ENCODE measurements around the gene RPS6KA2.
"Not testable (repeated sequence)": the region's sequence is repeated elsewhere in the genome, so short reads cannot be mapped to it uniquely, and the experiment has no call there.

The RPS6KA2 gene

GRCh38 chr6:166540631-166541331, 86.3 kb downstream of the RPS6KA2 start:
- no peak for DNase-seq (ENCODE audit: low read depth, low spot score)
- H3K27ac ChIP-seq = no peak overlapping the region

GRCh38 chr6:166539543-166539942, 87.5 kb downstream of the RPS6KA2 start:
- DNase-seq (ENCODE audit: low read depth, low spot score) = no peak
- no peak overlapping the region for H3K27ac ChIP-seq

GRCh38 chr6:166539011-166539385, 88.1 kb downstream of the RPS6KA2 start:
- not testable (repeated sequence) for DNase-seq (ENCODE audit: low read depth, low spot score); H3K27ac ChIP-seq

GRCh38 chr6:166538297-166539010, 88.6 kb downstream of the RPS6KA2 start:
- H3K27ac ChIP-seq = no peak overlapping the region
- no peak for DNase-seq (ENCODE audit: low read depth, low spot score)

GRCh38 chr6:166534658-166535406, 92.2 kb downstream of the RPS6KA2 start:
- H3K27ac ChIP-seq = no peak overlapping the region
- no peak for DNase-seq (ENCODE audit: low read depth, low spot score)

- DNase-seq (ENCODE audit: low read depth, low spot score) = no peak
- H3K27ac ChIP-seq = no peak overlapping the region
These were observed 93.7 kb downstream of the RPS6KA2 start for GRCh38 chr6:166533205-166533824.

- DNase-seq (ENCODE audit: low read depth, low spot score) = no peak
- no peak overlapping the region for H3K27ac ChIP-seq
These were observed 94.7 kb downstream of the RPS6KA2 start for GRCh38 chr6:166532302-166532701.

- DNase-seq (ENCODE audit: low read depth, low spot score) = no peak
- H3K27ac ChIP-seq = no peak overlapping the region
These were observed 96.6 kb downstream of the RPS6KA2 start for GRCh38 chr6:166530211-166531095.

- H3K27ac ChIP-seq = no peak overlapping the region
- no peak for DNase-seq (ENCODE audit: low read depth, low spot score)
These were observed 97.5 kb downstream of the RPS6KA2 start for GRCh38 chr6:166529586-166529985.

GRCh38 chr6:166529058-166529457, 98.0 kb downstream of the RPS6KA2 start:
- DNase-seq (ENCODE audit: low read depth, low spot score); H3K27ac ChIP-seq: not testable (repeated sequence)

GRCh38 chr6:166527849-166528248, 99.2 kb downstream of the RPS6KA2 start:
- no peak overlapping the region for H3K27ac ChIP-seq
- DNase-seq (ENCODE audit: low read depth, low spot score) = no peak

GRCh38 chr6:166526937-166527336, 100.1 kb downstream of the RPS6KA2 start:
- DNase-seq (ENCODE audit: low read depth, low spot score) = no peak
- H3K27ac ChIP-seq = no peak overlapping the region

- DNase-seq (ENCODE audit: low read depth, low spot score) = no peak
- H3K27ac ChIP-seq = no peak overlapping the region
These were observed 101.5 kb downstream of the RPS6KA2 start for GRCh38 chr6:166525567-166525966.

GRCh38 chr6:166523782-166524559, 103.1 kb downstream of the RPS6KA2 start:
- no peak overlapping the region for H3K27ac ChIP-seq
- DNase-seq (ENCODE audit: low read depth, low spot score) = no peak

- no peak overlapping the region for H3K27ac ChIP-seq
- no peak for DNase-seq (ENCODE audit: low read depth, low spot score)
These were observed 105.9 kb downstream of the RPS6KA2 start for GRCh38 chr6:166520905-166521834.

GRCh38 chr6:166516251-166516884, 110.7 kb downstream of the RPS6KA2 start:
- no peak overlapping the region for H3K27ac ChIP-seq
- no peak for DNase-seq (ENCODE audit: low read depth, low spot score)

- peak; percentile 48 for DNase-seq (ENCODE audit: low read depth, low spot score)
These were observed 111.8 kb downstream of the RPS6KA2 start for GRCh38 chr6:166515072-166515810.

More at GRCh38 chr6:166515072-166515810, 111.8 kb downstream of the RPS6KA2 start:
- H3K27ac ChIP-seq = no peak overlapping the region

Measured in epithelial cell of prostate (primary cell).